Measurements from ENCODE around the gene USE1.

DNA sequence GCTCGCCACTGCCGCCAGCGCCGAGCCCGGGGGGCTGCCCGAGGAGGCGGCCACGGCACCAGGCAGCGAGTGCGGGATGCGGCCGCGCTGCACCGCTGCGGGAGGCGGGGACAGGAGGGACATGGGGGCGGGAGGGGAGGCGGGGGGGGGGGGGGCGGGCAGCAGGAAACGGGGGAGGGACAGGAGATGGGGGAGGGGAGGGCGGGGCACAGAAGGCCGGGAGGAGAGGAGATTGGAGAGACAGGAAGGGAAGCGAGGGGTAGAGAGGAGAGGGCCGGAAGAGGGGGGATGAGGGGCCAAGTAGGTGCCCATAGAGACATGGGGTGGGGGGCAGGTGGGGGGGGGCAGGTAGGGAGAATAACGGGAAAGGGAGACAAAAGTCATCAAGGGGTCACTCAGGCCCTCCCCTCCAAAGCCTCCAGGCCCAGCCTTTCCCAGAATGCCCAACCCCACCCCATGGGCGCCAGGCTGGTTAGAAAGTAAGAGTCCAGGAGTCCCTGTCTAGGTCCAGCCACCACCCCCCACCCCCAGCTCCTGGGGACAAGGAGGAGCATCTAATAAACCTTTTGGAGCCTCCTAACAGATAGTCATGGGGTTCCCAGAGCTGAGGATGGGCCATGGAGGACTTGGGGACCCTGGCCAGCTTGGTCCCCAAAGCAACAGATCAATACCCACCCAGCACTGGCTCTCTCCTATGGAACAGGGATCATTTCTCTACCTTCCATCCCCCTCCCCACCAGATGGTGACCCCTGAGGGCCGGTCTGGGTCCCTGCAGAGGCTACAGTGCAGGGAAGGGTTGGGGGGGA lies 21.0 kb downstream of the USE1 start:
- TF ChIP-seq, protein P1, sequence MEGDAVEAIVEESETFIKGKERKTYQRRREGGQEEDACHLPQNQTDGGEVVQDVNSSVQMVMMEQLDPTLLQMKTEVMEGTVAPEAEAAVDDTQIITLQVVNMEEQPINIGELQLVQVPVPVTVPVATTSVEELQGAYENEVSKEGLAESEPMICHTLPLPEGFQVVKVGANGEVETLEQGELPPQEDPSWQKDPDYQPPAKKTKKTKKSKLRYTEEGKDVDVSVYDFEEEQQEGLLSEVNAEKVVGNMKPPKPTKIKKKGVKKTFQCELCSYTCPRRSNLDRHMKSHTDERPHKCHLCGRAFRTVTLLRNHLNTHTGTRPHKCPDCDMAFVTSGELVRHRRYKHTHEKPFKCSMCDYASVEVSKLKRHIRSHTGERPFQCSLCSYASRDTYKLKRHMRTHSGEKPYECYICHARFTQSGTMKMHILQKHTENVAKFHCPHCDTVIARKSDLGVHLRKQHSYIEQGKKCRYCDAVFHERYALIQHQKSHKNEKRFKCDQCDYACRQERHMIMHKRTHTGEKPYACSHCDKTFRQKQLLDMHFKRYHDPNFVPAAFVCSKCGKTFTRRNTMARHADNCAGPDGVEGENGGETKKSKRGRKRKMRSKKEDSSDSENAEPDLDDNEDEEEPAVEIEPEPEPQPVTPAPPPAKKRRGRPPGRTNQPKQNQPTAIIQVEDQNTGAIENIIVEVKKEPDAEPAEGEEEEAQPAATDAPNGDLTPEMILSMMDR (IDR thresholded peaks at IDR 0.05), result no peak
- TF ChIP-seq POLR2A (IDR thresholded peaks at IDR 0.05), result no peak

Data from body of pancreas (tissue), 4 donors.